Right lobe of liver (tissue), 4 donors: ENCODE measurements around the gene FMN1.

ENCODE experiments used
- POLR2A ChIP-seq: fragments of 450-650 bp; IDR thresholded peaks from one replicate; pipeline ENCODE4 v1.6.1; 2017; ENCODE audit warnings: antibody characterized with exemption, mild to moderate bottlenecking
- TF ChIP-seq, protein P1 (sequence below), 4 donors: fragments of 200-600 bp in 3 of 4; fragments of 450-650 bp in 1 of 4; IDR thresholded peaks; one replicate each; pipeline versions ENCODE4 v1.5.1 to v1.8.0; 2016 to 2022; ENCODE audit warnings: antibody characterized with exemption in 4 of 4, mild to moderate bottlenecking in 2 of 4
- donor health status: DM: no; HTN: no; CAD: no.
- donor health status: DM: no; HTN: no; CAD: no.
- donor health status: DM: no; HTN: yes; CAD: no.

- TF ChIP-seq, protein P1, sequence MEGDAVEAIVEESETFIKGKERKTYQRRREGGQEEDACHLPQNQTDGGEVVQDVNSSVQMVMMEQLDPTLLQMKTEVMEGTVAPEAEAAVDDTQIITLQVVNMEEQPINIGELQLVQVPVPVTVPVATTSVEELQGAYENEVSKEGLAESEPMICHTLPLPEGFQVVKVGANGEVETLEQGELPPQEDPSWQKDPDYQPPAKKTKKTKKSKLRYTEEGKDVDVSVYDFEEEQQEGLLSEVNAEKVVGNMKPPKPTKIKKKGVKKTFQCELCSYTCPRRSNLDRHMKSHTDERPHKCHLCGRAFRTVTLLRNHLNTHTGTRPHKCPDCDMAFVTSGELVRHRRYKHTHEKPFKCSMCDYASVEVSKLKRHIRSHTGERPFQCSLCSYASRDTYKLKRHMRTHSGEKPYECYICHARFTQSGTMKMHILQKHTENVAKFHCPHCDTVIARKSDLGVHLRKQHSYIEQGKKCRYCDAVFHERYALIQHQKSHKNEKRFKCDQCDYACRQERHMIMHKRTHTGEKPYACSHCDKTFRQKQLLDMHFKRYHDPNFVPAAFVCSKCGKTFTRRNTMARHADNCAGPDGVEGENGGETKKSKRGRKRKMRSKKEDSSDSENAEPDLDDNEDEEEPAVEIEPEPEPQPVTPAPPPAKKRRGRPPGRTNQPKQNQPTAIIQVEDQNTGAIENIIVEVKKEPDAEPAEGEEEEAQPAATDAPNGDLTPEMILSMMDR (IDR thresholded peaks at IDR 0.05), result no peak
- no peak for TF ChIP-seq POLR2A
Observed at GRCh38 chr15:32977506-32977905, 217.0 kb downstream of the FMN1 start.
